A673 (cell line): ENCODE results near the gene SMARCC1. TPM values are rescaled to one million over a fixed set of nuclear protein-coding genes. Genes with fewer than 3 reads are reported as not detected.

ENCODE experiments used
- BruUV-seq: library from RNA; stranded (reverse); fragments of 400-500 nt; replicated peaks from 2 replicates; lab custom pipeline; 2021; lab: Mats Ljungman, UMichigan
- CTCF ChIA-PET: fragments of 300-600 bp; sonication (Branson Sonifier 250); formaldehyde crosslinking; loops from one replicate; lab custom pipeline; 2022; ENCODE audit warnings: antibody characterized with exemption; lab: Charles Lee
- POLR2A ChIA-PET: fragments of 300-600 bp; sonication (Branson Sonifier 250); formaldehyde crosslinking; loops from one replicate; lab custom pipeline; 2022; ENCODE audit warnings: antibody characterized with exemption; ENCODE audit not compliant: low non-redundant PET; lab: Charles Lee
- DNase-seq: peaks from one replicate; pipeline ENCODE4 v3.0.0-alpha.2; 2015; ENCODE audit warnings: low spot score
- H3K27ac ChIP-seq: fragments of 200-600 bp; sonication (generic); 2 replicates; pipeline ENCODE4 v1.5.1; 2016; ENCODE audit warnings: mixed run types, low read depth, mild to moderate bottlenecking, mixed read lengths, antibody characterized with exemption, low read length; ENCODE audit not compliant: poor library complexity, severe bottlenecking
- H3K27me3 ChIP-seq: fragments of 200-600 bp; sonication (generic); replicated peaks from 2 replicates; pipeline ENCODE4 v1.6.1; 2017; ENCODE audit warnings: mixed run types, low read depth, mild to moderate bottlenecking, mixed read lengths, antibody characterized with exemption, low read length; ENCODE audit not compliant: insufficient read depth, poor library complexity
- H3K36me3 ChIP-seq: fragments of 200-600 bp; sonication (generic); 2 replicates; pipeline ENCODE4 v1.6.1; 2016; ENCODE audit warnings: mixed run types, mild to moderate bottlenecking, mixed read lengths, antibody characterized with exemption, low read length; ENCODE audit not compliant: insufficient read depth, poor library complexity, severe bottlenecking
- H3K4me1 ChIP-seq: fragments of 200-600 bp; sonication (generic); 2 replicates; pipeline ENCODE4 v1.6.1; 2017; ENCODE audit warnings: mixed run types, mild to moderate bottlenecking, mixed read lengths, antibody characterized with exemption, low read length; ENCODE audit not compliant: insufficient read depth, poor library complexity, severe bottlenecking
- H3K4me3 ChIP-seq: fragments of 200-600 bp; sonication (generic); 2 replicates; pipeline ENCODE4 v1.5.1; 2016; ENCODE audit warnings: low read depth, mixed run types, mild to moderate bottlenecking, mixed read lengths, low read length; ENCODE audit not compliant: poor library complexity, severe bottlenecking
- H3K9me3 ChIP-seq: fragments of 200-600 bp; sonication (generic); 2 replicates; pipeline ENCODE4 v1.6.1; 2016; ENCODE audit warnings: mixed run types, low read depth, mild to moderate bottlenecking, mixed read lengths, antibody characterized with exemption, low read length; ENCODE audit not compliant: poor library complexity, severe bottlenecking
- CTCF ChIP-seq: fragments of 300-800, 200-600 bp; sonication (generic); conservative IDR thresholded peaks from 2 replicates; pipeline ENCODE4 v1.5.1; 2017; ENCODE audit warnings: low read depth, mild to moderate bottlenecking, antibody characterized with exemption, low read length, moderate library complexity, mixed read lengths
- EZH2 ChIP-seq: fragments of 200-600 bp; sonication (generic); IDR thresholded peaks from 2 replicates; pipeline ENCODE4 v1.6.1; 2017; ENCODE audit warnings: borderline replicate concordance, low read depth, mild to moderate bottlenecking, mixed read lengths, antibody characterized with exemption, low read length; ENCODE audit not compliant: poor library complexity, severe bottlenecking
- intact Hi-C: fragments of 100-400 bp; cut with micrococcal nuclease; formaldehyde crosslinking; loops from one replicate; pipeline ENCODE4 v1.10.0; 2022; ENCODE audit not compliant: unreplicated experiment
- total RNA-seq: library from RNA; stranded (reverse); gene quantifications from 2 replicates; pipeline ENCODE4 v1.2.3, GENCODE V29; 2021

SMARCC1 gene
- total RNA-seq, 1 experiment from 2014 or later: 126 TPM

GRCh38 chr3:47780741-47781684 is 680 bp downstream of the SMARCC1 start:
- BruUV-seq: TSS peak; percentile 73
- TF ChIP-seq EZH2: no peak
- no peak for TF ChIP-seq CTCF
- H3K27me3 ChIP-seq: no peaks in the 10 kb centered on the region
- no peaks in the 10 kb centered on the region for H3K36me3 ChIP-seq
- H3K27ac ChIP-seq: peak overlapping the region; percentile 93
- no peaks in the 10 kb centered on the region for H3K4me1 ChIP-seq
- H3K9me3 ChIP-seq: no peaks in the 10 kb centered on the region
- ChIA-PET POLR2A (interaction anchor here (0.7 kb wide), 1 partner anchor 9 kb away, joined by 4 read pairs; no protein-coding TSS in a partner anchor), CTCF (no interaction called here)
- intact Hi-C loops: no loop called here
- DNase-seq: peak; percentile 33
- peak overlapping the region; percentile 75 for H3K4me3 ChIP-seq

- Histone ChIP-seq H3K9me3 (no peaks in the 10 kb centered on the region), H3K27me3 (no peaks in the 10 kb centered on the region), H3K4me1 (no peaks in the 10 kb centered on the region), H3K27ac (no peak overlapping the region), H3K36me3 (no peaks in the 10 kb centered on the region), H3K4me3 (no peak overlapping the region)
- TF ChIP-seq CTCF: no peak
- no peak for TF ChIP-seq EZH2
- intact Hi-C loops: no loop called here
- no TSS peak for BruUV-seq
- ChIA-PET CTCF (no interaction called here), POLR2A (no interaction called here)
- no peak for DNase-seq
These were observed 2.9 kb downstream of the SMARCC1 start for GRCh38 chr3:47778746-47779145.

GRCh38 chr3:47772788-47773187 is 8.9 kb downstream of the SMARCC1 start:
- ChIA-PET POLR2A (no interaction called here), CTCF (no interaction called here)
- Histone ChIP-seq H3K36me3 (peaks cover 13% of the 10 kb centered on the region), H3K4me3 (no peak overlapping the region), H3K27me3 (no peaks in the 10 kb centered on the region), H3K4me1 (no peaks in the 10 kb centered on the region), H3K27ac (no peak overlapping the region), H3K9me3 (no peaks in the 10 kb centered on the region)
- intact Hi-C loops: no loop called here
- TF ChIP-seq EZH2 (no peak), CTCF (no peak)
- DNase-seq: no peak
- no TSS peak for BruUV-seq
